Fibroblast of lung (primary cell): Measurements from ENCODE around the gene TMEM150A. TPM values are rescaled to one million over a fixed set of nuclear protein-coding genes. Genes with fewer than 3 reads are reported as not detected.
"Not testable (repeated sequence)": the region's sequence is repeated elsewhere in the genome, so short reads cannot be mapped to it uniquely, and the experiment has no call there.

Source experiments
- DNase-seq, 2 donors: peaks; one replicate each; pipeline versions ENCODE4 v3.0.0 to v3.0.0-alpha.2; 2010; ENCODE audit warnings: low read depth in 2 of 2
- H2AFZ ChIP-seq: 2 replicates; pipeline ENCODE4 v1.5.1; 2012; ENCODE audit warnings: low read length, control low read depth, inconsistent platforms
- H3K27ac ChIP-seq: 2 replicates; pipeline ENCODE4 v1.5.1; 2011; ENCODE audit warnings: low read length, control low read depth; ENCODE audit not compliant: insufficient read depth
- H3K27me3 ChIP-seq: 2 replicates; pipeline ENCODE4 v1.5.1; 2011; ENCODE audit warnings: mild to moderate bottlenecking, low read length; ENCODE audit not compliant: control insufficient read depth, insufficient read depth
- H3K36me3 ChIP-seq: 2 replicates; pipeline ENCODE4 v1.5.1; 2011; ENCODE audit warnings: low read length; ENCODE audit not compliant: control insufficient read depth, insufficient read depth
- H3K4me1 ChIP-seq: 2 replicates; pipeline ENCODE4 v1.5.1; 2011; ENCODE audit warnings: low read length; ENCODE audit not compliant: control insufficient read depth, insufficient read depth; ENCODE audit errors: extremely low read depth
- H3K4me2 ChIP-seq: 2 replicates; pipeline ENCODE4 v1.5.1; 2011; ENCODE audit warnings: low read length, control low read depth; ENCODE audit not compliant: insufficient read depth; ENCODE audit errors: extremely low read depth
- H3K4me3 ChIP-seq, 4 experiments: fragments of 200-600 bp in 1 of 4; sonication (generic) in 1 of 4; replicated peaks in 1 of 4; 2 replicates each; pipeline ENCODE4 v1.5.1; 2011 to 2016; ENCODE audit warnings: low read length in 4 of 4, low read depth in 3 of 4, mild to moderate bottlenecking in 3 of 4, control low read depth in 2 of 4, inconsistent platforms in 1 of 4, mixed read lengths in 1 of 4; ENCODE audit not compliant: insufficient read depth in 1 of 4; ENCODE audit errors: control extremely low read depth in 1 of 4
- H3K79me2 ChIP-seq: 2 replicates; pipeline ENCODE4 v1.5.1; 2012; ENCODE audit warnings: mild to moderate bottlenecking, low read length, inconsistent platforms; ENCODE audit not compliant: control insufficient read depth, insufficient read depth
- H3K9ac ChIP-seq: 2 replicates; pipeline ENCODE4 v1.5.1; 2011; ENCODE audit warnings: mild to moderate bottlenecking, low read length, control low read depth; ENCODE audit not compliant: insufficient read depth
- H3K9me3 ChIP-seq: 2 replicates; pipeline ENCODE4 v1.5.1; 2012; ENCODE audit warnings: low read depth, low read length; ENCODE audit not compliant: control insufficient read depth, insufficient read depth
- H4K20me1 ChIP-seq: 2 replicates; pipeline ENCODE4 v1.5.1; 2011; ENCODE audit warnings: low read length; ENCODE audit not compliant: control insufficient read depth, insufficient read depth; ENCODE audit errors: extremely low read depth
- EZH2 ChIP-seq: IDR thresholded peaks from 2 replicates; pipeline ENCODE4 v1.5.1; 2012; ENCODE audit warnings: low read length, control low read depth, mild to moderate bottlenecking; ENCODE audit errors: missing control alignments
- polyA plus RNA-seq, 2 donors: library from polyadenylated mRNA; depleted of rRNA in 1 of 2; stranded (reverse) in 1 of 2; unstranded in 1 of 2; fragments of >200 nt; gene quantifications; 2 replicates each; pipeline ENCODE4 v1.2.1, GENCODE V29; 2011 to 2012; ENCODE audit warnings: missing spikeins in 1 of 2
- total RNA-seq: library from RNA; depleted of rRNA; stranded (reverse); fragments of >200 nt; gene quantifications from 2 replicates; pipeline ENCODE4 v1.2.1, GENCODE V29; 2014
- TF ChIP-seq, protein P1 (sequence below), 2 donors: IDR thresholded peaks in 1 of 2; conservative IDR thresholded peaks in 1 of 2; 1 replicate in 1 of 2; 2 replicates in 1 of 2; pipeline ENCODE4 v1.5.1; 2011 to 2012; ENCODE audit warnings: low read length in 2 of 2, control low read depth in 1 of 2, inconsistent platforms in 1 of 2, low read depth in 1 of 2, mild to moderate bottlenecking in 1 of 2

TMEM150A gene
- total and polyA plus RNA-seq, 2 donors (not counting 1 experiment from before 2014, with no cell fraction given), result 13.2 to 15.5 TPM

DNA sequence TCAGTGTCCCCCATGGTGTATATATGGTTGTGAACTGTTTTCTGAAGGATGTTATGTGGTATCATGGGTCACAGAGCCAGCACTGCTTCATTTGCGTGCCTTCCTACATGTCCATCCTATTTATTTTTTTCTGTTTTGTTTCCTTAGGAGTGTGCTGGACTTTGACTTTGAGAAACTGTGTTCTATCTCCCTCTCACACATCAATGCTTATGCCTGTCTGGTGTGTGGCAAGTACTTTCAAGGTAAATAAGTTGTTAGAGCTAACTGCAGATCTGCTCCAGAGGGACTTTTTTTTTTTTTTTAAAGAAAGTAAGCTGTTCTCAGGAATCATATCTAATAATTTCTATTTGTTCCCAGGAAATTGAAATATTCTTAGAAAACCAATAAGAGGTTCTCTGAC, 18.8 kb upstream of the TMEM150A start:
- Histone ChIP-seq H3K9me3 (no peaks in the 10 kb centered on the region), H2AFZ (no peak overlapping the region), H3K4me2 (no peak overlapping the region), H3K4me1 (peaks cover 10% of the 10 kb centered on the region), H3K36me3 (peaks cover 23% of the 10 kb centered on the region), H3K9ac (no peak overlapping the region), H3K4me3 (no peak overlapping the region), H3K79me2 (peaks cover 36% of the 10 kb centered on the region), H3K27me3 (no peaks in the 10 kb centered on the region), H3K27ac (no peak overlapping the region), H4K20me1 (peaks cover 3% of the 10 kb centered on the region)
- TF ChIP-seq, protein P1, sequence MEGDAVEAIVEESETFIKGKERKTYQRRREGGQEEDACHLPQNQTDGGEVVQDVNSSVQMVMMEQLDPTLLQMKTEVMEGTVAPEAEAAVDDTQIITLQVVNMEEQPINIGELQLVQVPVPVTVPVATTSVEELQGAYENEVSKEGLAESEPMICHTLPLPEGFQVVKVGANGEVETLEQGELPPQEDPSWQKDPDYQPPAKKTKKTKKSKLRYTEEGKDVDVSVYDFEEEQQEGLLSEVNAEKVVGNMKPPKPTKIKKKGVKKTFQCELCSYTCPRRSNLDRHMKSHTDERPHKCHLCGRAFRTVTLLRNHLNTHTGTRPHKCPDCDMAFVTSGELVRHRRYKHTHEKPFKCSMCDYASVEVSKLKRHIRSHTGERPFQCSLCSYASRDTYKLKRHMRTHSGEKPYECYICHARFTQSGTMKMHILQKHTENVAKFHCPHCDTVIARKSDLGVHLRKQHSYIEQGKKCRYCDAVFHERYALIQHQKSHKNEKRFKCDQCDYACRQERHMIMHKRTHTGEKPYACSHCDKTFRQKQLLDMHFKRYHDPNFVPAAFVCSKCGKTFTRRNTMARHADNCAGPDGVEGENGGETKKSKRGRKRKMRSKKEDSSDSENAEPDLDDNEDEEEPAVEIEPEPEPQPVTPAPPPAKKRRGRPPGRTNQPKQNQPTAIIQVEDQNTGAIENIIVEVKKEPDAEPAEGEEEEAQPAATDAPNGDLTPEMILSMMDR (conservative IDR thresholded peaks at IDR 0.05 in 1 of 2, IDR thresholded peaks at IDR 0.05 in 1 of 2; ENCODE audit: low read depth in 1 of 2, low read length in 2 of 2), result no peak
- no peak for TF ChIP-seq EZH2
- no peak for DNase-seq

DNA sequence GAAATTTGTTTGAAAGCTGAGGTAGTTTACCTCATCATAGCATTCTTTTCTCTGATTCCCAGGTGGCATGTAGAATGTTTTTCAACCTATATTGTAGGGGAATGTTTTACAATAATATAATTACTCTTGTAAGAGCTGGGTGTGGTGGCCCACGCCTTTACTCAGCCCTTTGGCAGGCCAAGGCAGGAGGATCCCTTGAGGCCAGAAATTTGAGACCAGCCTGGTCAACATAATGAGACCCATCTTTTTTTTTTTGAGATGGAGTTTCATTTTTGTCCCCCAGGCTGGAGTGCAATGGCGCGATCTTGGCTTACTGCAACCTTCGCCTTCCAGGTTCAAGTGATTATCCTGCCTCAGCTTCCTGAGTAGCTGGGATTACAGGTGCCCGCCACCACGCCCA, 17.1 kb upstream of the TMEM150A start:
- Histone ChIP-seq H3K4me2 (no peak overlapping the region), H2AFZ (no peak overlapping the region), H3K79me2 (peaks cover 39% of the 10 kb centered on the region), H4K20me1 (peaks cover 3% of the 10 kb centered on the region), H3K9ac (no peak overlapping the region), H3K27me3 (no peaks in the 10 kb centered on the region), H3K9me3 (no peaks in the 10 kb centered on the region), H3K36me3 (peaks cover 20% of the 10 kb centered on the region), H3K4me3 (no peak overlapping the region), H3K27ac (no peak overlapping the region), H3K4me1 (peaks cover 10% of the 10 kb centered on the region)
- DNase-seq, result no peak
- TF ChIP-seq, protein P1 (conservative IDR thresholded peaks at IDR 0.05 in 1 of 2, IDR thresholded peaks at IDR 0.05 in 1 of 2; ENCODE audit: low read depth in 1 of 2, low read length in 2 of 2), result no peak
- no peak for TF ChIP-seq EZH2

DNA sequence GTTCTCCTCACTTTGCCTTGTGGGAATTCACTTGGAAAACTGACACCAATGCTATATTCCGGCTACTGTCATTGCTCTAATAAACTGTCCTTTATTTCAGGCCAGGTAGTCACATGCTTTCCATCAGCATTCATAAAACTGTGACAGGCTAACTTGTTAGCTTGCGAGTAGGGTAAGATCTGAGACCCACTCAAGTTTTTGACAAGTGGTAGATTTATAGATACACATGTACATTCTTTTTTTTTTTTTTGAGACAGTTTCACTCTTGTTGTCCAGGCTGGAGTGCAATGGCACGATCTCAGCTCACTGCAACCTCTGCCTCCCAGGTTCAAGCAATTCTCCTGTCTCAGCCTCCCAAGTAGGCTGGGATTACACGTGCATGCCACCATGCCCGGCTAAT, 15.2 kb upstream of the TMEM150A start:
- H3K9ac ChIP-seq, H3K36me3 ChIP-seq, H3K4me1 ChIP-seq, H3K27ac ChIP-seq, H4K20me1 ChIP-seq, H2AFZ ChIP-seq, H3K9me3 ChIP-seq, H3K27me3 ChIP-seq, DNase-seq: not testable (repeated sequence)
- H3K4me3 ChIP-seq, result peak overlapping the region; percentile 72 to 91 (median 83)
- peaks cover 39% of the 10 kb centered on the region for H3K79me2 ChIP-seq
- peak overlapping the region; percentile 86 for H3K4me2 ChIP-seq
